ENCODE measurements around the gene CDK14.
"Not testable (repeated sequence)": the region's sequence is repeated elsewhere in the genome, so short reads cannot be mapped to it uniquely, and the experiment has no call there.

Gene CDK14

DNA sequence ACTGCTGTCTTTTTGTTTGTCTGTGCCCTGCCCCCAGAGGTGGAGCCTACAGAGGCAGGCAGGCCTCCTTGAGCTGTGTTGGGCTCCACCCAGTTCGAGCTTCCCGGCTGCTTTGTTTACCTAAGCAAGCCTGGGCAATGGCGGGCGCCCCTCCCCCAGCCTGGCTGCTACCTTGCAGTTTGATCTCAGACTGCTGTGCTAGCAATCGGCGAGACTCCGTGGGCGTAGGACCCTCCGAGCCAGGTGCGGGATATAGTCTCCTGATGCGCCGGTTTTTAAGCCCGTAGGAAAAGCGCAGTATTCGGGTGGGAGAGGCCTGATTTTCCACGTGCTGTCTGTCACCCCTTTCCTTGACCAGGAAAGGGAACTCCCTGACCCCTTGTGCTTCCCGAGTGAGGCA lies 43.6 kb downstream of the CDK14 start:
- not testable (repeated sequence) for DNase-seq (ENCODE audit: low read depth)

DNA sequence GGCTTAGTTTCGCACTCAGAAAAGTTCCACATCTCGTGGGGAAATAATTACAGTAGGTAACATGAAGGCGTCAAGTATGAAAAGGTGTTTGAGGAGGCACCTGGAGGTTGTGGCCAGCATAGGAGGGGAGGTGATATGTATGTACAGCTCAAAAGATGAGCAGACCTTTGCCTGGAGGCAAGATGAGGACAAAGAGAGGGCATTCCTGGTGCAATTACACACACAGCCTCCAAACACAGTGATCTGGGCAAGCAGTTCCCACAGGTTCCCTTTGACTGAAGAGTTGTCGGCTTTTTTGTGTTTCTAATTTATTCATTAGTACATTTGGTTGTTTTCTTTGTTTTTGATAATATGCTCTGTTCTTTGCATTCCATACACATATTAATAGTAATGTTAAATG lies 46.9 kb downstream of the CDK14 start:
- no peak for DNase-seq (ENCODE audit: low read depth)

DNA sequence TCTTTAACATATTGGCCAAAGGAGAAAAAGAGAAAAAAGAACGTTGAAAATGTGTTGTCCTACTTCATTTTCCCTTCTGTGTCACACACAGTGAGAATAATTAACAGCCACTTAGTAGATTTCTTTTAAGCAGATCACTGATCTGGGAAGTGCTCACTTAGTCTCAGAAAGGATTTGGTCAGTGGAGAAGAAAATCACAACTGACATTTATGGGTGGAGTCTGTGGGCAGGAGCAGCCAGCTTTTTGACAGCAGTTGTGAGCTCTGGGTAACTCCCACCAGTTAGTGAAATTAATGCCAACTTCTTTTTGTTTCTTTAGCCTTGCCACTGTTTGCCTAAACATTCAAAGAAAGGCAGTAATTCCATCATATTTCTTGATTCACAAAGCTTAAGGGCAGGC lies 49.7 kb downstream of the CDK14 start:
- DNase-seq (ENCODE audit: low read depth) = peak; percentile 21

DNA sequence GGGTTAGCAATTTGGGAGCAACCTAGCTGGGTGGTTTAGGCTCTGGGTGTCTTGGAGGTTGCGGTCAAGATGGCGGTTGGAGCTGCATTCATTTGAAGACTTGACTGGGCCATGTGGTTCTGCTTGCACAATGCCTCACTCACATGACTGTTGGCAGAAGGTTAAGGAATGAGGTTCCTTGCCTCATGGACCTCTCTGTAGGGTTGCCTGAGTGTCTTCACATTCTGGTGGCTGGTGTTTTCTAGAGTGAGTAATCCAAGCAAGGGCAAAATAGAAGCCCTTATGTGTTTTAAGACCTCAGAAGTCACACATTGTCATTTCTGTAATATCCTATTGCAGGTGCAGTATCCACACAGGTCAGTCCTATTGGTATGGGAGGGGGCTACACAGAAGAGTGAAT lies 52.0 kb downstream of the CDK14 start:
- DNase-seq (ENCODE audit: low read depth) = peak; percentile 48

DNA sequence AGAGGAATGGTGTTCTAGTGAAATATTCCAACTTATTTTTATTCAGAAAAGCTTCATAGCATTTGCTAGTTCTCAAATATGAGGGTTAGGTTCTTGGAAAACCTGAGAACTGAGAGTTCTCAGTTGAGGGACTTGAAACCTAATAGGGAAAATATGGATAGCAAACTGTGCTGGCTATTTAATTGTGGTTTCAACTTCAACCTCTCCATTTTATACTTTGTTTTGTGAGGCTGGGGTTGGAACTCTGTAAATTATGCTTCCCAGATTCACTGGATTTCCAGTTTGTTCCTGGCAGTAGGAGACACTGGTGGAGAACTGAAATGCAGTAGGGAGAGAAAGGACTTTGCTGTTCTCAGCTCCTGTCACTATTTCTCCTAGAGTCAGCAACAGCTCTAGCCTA lies 52.7 kb downstream of the CDK14 start:
- DNase-seq (ENCODE audit: low read depth) = no peak

DNA sequence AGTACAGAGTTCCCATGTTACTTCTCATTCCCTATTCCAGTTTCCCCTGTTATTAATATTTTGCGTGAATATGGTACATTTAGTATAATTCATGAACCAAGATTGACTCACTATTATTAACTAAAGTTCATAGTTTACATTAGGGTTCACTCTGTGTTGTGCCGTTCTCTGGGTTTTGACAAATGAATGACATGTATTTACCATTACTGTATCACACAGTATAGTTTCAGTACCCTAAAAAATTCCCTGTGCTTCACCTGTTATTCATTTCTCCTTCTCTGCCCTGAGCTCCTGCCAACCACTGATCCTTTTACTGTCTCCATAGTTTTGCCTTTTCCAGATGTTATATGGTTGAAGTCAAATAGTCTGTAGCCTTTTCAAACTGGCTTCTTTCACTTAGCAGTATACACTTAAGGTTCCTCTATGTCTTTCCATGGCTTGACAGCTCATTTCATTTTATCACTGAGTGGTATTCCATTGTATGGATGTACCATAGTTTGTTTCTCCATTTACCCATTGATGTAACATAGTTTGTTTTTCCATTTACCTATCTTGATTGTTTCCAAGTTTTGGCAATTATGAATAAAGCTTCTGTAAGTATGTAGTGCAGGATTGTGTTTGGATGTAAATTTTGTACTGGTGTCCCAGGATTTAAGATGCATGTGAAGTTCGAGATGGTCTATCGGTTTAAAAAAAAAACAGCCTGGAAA lies 58.8 kb downstream of the CDK14 start:
- DNase-seq (ENCODE audit: low read depth) = no peak

DNA sequence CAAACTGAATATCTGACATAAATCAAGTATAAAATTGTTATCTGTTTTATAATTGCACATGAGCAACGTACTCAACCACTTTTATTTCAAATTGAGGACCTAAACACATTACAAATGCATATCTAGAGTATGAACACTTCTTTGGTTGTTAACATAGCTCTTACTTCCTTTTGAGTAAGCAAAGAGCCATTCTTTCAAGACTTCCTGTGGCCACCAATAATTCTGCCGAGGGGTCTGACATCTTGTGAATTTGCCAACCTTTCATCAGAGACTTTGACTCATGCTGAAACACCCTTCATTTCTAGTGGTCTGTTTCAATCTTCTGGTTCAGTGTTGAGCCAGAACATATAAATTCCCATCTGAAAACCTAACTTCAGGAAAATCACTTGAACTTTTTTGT lies 59.4 kb downstream of the CDK14 start:
- DNase-seq (ENCODE audit: low read depth) = peak; percentile 93

DNA sequence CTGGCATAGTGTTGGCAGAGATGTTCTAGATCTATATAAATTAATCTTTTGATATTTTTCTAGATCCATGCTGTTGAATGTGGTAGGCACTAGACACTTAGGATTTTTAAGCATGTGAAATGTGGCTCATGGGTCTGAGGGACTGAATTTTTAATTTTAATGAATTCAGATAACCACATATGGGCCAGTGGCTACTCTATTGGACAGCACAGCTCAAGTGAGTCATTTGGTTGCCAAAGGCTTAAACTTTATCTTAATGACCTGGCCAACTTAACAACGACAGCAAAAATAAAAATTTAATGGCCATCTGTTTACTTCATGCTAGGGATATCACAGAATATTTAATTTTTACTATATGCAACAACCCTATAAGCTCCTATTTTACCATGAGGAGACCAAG lies 61.4 kb downstream of the CDK14 start:
- peak; percentile 35 for DNase-seq (ENCODE audit: low read depth)

DNA sequence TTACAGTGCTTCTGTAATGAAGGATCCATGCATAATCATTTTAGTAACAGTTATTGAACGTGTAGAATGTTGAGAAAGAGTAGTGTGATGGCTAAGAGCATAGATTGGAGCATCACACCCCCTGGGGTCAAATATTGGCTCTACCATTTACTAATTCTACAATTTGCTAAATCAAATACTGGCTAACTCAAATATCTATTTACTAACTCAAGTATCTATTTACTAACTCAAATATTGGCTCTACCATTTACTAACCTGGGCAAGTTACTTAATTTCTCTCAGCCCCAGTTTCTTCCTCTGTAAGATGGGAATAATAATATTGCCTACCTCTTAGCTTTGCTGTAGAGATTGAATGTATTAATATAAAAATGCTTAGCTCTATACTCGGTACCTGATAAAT lies 64.0 kb downstream of the CDK14 start:
- no peak for DNase-seq (ENCODE audit: low read depth)

DNA sequence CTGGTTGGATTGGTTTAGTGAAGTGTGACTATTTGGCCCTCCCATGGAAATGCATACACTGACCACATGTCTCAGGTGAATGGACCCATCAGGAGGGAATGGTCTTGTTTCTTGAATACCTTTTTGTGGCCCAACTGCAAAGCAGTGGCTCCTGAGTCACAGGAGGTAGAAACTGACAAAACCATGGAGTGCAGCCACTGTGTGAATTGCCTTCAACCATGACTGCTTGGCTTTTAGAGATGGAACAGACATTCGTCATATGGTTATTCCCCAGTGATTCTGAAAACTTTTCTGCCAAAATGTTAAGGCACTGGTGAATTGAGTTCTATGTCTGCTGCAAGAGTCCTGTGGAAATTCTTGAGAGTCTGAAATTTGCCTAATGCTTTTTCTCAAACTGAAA lies 64.7 kb downstream of the CDK14 start:
- DNase-seq (ENCODE audit: low read depth) = no peak

DNA sequence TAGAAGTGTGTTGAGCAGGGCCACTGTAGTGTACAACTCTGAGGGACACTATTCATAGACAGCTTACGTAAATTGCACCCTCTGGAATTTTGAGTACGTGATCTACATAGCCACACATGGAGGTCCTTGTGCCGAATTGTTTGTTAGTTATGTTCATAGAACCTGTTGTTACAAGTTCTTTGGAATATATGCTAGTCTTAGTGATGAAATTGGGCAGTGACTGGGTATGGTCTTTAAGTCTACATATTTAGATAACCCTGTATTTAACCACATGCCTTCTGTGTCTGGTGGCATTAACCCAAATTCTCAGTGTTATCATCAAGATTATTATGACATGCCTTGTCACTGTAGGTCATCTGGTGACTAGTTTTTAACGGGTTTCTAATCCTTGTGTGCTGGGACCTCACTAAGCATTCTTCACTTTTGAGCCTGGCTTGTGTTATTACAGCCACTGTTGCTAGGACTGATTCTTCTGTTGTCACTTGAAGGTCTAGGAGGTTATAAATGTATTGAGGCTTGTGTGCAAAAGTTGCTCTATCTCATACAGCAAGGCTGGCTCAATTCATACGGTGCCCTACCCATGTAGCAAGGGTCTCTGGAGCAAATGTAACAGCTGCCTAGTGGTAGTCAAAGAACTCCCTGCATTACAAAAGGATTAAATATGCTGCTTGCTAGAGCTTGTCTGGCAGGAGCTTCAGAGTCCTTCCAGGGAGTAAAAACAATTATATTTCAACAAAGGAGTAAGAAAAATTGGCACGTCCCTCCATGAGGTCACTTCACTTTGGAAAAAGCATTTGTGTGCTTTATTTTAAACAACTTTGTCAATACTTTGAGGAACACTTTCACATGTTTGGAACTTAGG lies 65.4 kb downstream of the CDK14 start:
- peak; percentile 22 for DNase-seq (ENCODE audit: low read depth)

DNA sequence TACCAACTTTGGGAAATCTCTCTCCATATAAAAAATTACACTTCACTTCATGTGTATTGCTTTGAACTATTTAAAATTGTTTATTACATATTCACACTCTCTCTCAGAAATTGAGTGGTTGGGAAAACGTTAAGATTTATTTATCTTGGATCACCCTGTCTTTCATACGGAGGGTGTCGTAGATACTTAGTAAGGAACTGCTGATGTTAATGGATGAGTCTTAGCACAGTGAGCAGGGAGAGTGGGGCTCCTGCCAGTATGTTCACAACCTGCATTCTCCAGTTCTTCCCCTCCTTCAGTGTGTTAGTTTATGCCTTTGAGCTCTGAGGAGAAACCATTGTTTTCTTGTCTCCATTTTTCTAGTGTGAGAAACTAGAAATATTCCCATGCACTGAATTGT lies 67.1 kb downstream of the CDK14 start:
- DNase-seq (ENCODE audit: low read depth) = no peak

DNA sequence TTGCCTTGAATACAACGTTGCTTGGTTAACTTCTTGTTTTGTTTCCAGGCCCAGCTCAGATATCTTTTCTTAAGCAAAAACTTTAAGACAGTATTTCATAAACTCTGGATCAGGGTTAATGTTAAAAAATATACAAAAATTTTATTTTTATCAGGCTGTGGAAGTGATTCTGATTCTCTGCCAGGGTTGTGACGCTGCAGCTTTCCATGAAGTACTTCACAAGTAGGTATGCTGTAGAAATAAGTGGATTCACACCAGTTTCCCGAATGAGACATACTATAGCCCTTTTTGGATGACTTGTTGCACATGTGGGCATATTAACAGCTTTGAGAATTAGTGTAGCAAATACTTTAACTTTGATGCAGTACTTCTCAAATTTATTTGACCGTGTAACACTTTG lies 70.1 kb downstream of the CDK14 start:
- no peak for DNase-seq (ENCODE audit: low read depth)

DNA sequence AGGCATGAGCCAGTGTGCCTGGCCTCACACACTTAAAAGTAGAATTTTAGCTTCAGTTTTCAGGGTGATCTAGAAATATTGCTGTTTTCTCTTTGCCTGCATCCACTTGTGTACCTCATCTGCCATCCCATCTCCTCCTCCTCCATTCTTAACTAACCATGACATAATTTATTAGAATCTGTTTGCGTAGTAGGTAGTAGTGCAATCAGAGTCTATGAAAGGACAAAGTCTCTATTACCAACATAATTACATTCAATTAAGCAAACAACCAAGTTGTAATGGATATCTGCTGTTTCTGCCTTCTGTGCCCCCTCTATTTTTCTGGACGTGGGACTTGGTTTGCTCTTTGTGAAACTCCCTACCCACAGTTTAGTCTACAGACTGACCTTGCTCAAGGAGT lies 72.9 kb downstream of the CDK14 start:
- DNase-seq (ENCODE audit: low read depth) = no peak

DNA sequence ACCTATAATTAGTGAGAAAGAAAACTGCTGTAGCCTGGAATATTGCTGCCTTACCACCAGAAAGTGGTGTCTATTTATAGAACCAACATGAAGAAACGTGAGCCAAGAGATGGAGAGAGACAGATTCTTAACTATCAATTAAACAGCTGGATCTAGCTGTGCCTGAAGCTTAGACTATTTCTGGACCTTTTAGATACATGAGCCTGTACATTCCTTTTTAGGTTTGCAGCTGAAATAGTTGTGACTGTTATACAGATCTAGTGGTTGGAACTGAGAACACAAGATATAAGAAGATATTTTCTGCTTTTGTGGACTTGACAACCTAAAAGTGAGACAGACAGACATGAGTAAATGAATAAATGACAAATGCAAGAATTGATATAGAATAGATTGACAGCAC lies 73.4 kb downstream of the CDK14 start:
- no peak for DNase-seq (ENCODE audit: low read depth)

DNA sequence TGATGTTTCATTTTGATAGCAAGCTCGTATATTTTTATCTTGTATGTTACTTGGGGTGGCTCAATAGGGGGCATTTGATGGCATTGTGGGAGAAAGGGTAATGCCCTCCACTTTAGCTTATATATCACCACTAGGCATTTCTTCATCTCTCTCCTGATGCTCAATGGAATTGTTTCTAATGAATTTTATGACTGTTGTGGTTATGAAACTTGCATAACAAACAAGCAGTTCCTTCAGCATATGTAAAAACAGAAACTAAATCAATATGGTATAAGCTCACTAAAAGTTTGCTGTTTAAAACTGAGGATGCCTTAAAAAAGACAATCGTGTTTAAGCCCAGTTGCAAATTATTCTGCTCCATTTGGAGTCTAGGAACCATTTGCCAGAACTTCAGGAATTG lies 75.5 kb downstream of the CDK14 start:
- DNase-seq (ENCODE audit: low read depth) = peak; percentile 24

DNA sequence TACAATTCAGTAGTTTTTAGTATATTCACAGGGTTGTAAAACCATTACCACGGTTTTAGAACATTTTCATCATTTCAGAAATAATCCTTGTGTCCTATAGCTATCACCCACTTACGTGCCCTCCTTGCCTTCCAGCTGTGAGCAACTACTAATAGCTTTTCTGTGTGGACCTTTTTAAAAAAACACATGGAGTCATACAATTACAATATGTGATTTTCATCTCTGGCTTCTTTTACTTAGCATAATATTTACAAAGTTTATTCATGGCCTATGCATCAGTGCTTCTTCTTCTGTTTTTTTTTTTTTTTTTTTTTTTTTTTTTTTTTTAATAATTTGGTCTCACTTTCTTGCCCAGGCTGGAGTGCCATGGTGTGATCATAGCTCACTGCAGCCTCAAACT lies 76.1 kb downstream of the CDK14 start:
- no peak for DNase-seq (ENCODE audit: low read depth)

DNA sequence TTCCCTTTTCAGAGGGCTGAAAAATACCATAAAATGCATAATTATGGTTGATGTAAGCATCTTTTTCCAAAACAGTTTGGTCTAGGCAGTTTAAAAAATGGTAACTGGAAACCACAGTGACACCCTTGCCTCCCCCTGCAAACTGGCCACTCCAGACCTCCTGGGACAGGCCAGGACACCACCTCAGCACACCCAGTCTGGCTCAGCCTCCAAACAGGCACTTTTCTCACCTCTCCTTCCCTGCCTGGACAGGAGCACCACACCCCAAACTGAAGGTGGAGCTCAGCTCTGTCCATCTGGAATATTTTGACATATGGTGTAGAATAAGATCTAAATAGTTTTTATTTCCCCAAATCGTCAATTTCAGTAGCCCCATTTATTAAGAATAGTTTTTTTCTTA lies 78.5 kb downstream of the CDK14 start:
- no peak for DNase-seq (ENCODE audit: low read depth)

DNA sequence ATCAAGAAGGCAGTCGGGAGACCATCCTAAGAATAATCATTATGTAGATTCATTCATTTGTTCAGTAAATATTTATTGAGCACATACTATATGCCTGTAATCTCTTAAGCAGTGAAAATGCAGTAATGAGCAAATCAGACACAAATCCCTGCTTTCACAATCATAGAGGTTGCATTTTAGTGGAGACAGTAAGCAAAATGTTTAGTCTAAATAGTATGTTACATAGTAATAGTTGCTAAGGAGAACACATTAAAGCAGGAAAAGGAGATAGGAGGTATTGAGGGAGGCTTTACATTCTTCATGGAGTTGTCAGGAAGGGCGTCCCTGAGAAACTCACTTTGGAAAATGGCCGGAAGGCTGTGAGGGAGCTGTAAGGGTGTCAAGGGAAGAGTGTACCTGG lies 79.9 kb downstream of the CDK14 start:
- peak; percentile 73 for DNase-seq (ENCODE audit: low read depth)

DNA sequence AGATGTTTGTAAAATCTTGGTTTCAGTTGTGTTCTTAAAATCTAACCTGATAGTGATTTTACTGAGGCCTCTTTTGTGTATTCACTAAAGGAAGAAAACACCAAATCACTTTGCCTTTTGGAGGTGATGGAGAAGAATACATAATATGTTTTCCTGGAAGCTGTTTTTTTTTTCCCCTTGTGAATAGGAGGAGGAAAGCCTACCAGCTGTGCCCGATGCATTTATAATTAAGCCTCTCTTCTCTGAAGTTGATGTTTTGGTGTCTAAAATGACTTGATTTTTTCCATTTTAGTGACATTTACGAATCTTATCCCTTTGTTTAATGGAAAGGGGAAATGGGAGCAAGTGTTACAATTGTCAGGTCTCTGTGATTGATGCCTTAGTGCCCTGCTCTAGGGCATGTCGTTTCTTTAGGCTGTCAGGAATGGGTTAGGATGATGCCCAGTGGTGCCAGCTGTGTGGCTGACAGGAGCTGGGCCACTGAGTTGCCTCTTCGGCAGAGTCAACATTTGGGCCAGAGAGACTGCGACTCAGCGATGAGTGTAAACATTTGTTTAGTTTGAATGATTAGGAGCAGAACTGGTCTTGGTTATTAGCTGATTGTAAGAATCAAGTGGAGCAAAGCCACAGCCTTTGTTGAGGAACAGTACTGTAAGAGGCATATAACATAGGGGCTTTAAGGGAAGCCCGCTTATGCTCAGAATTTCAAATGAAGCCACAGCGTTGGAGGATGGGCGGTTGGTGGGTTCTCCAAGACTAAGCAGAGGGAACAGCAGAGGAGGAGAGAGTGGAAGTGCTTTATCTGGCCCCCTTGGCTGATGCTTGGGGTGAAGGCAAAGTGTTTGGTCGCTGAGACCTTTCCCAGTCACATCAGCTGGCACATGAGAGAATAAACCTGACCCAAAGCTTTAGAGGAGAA lies 81.6 kb downstream of the CDK14 start:
- DNase-seq (ENCODE audit: low read depth) = no peak

DNA sequence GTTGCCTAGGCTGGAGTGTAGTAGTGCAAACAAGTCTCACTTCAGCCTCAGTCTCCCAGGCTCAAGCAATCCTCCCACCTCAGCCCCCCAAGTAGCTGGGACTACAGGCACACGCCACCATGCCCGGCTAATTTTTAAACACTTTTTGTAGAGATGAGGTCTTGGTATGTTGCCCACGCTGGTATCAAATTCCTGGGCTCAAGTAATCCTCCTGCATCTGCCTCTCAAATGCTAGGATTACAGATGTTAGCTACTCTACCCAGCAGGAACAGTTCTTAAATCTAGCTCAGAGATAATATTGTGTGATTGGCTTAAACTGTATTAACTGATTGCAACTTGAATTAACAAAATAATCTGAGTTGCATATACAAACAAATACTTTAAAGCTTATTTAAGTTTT lies 82.9 kb downstream of the CDK14 start:
- no peak for DNase-seq (ENCODE audit: low read depth)

DNA sequence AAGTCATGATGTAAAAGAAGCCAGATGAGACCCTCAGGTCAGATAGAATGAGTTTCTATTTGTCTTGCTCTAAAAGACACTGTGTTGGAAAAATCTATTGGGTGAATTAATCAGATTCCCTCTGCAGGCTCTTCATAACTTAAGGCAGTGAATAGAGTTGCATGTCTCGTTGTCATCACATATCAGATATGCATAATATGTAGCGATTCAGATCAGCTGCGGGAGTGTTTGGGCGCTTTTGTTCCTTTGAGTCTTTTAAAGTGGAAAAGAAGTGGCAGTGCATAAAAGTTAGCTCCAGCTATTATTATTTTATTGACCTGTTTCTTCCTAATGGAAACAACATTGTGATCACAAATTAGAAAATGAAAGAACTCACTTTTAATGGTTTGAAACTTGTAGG lies 84.4 kb downstream of the CDK14 start:
- DNase-seq (ENCODE audit: low read depth) = no peak

All from amniotic epithelial cell (primary cell).